H9 (cell line): ENCODE results near the gene FARS2. TPM values are rescaled to one million over a fixed set of nuclear protein-coding genes. Genes with fewer than 3 reads are reported as not detected.
A peak's percentile ranks its signal among the peaks of the same experiment; 100 is the strongest.

ENCODE experiments used
- DNase-seq: peaks from one replicate; pipeline ENCODE4 v3.0.0-alpha.2; 2017
- H2AFZ ChIP-seq: one replicate; pipeline ENCODE4 v1.6.1; 2013; ENCODE audit warnings: mild to moderate bottlenecking, low read length, control low read depth, moderate library complexity
- H2AK5ac ChIP-seq: 2 replicates; pipeline ENCODE4 v1.6.1; 2013; ENCODE audit warnings: low read length, control low read depth, mixed read lengths; ENCODE audit not compliant: insufficient read length
- H2BK120ac ChIP-seq: one replicate; pipeline ENCODE4 v1.6.1; 2013; ENCODE audit warnings: low read depth, mild to moderate bottlenecking, low read length, control low read depth, inconsistent platforms; ENCODE audit not compliant: poor library complexity, severe bottlenecking
- H2BK12ac ChIP-seq: 2 replicates; pipeline ENCODE4 v1.6.1; 2013; ENCODE audit warnings: low read length, control low read depth, mixed read lengths, low read depth; ENCODE audit not compliant: insufficient read length
- H2BK15ac ChIP-seq: 2 replicates; pipeline ENCODE4 v1.6.1; 2013; ENCODE audit warnings: low read depth, low read length, control low read depth
- H2BK20ac ChIP-seq: one replicate; pipeline ENCODE4 v1.6.1; 2013; ENCODE audit warnings: low read depth, mild to moderate bottlenecking, low read length, control low read depth, inconsistent platforms; ENCODE audit not compliant: poor library complexity, severe bottlenecking
- H2BK5ac ChIP-seq: 2 replicates; pipeline ENCODE4 v1.6.1; 2013; ENCODE audit warnings: low read length, control low read depth, mixed read lengths; ENCODE audit not compliant: insufficient read length
- H3K14ac ChIP-seq: 2 replicates; pipeline ENCODE4 v1.6.1; 2013; ENCODE audit warnings: low read length, control low read depth; ENCODE audit not compliant: insufficient read depth
- H3K18ac ChIP-seq: 2 replicates; pipeline ENCODE4 v1.6.1; 2013; ENCODE audit warnings: low read depth, mild to moderate bottlenecking, mixed read lengths, low read length, control low read depth; ENCODE audit not compliant: insufficient read length
- H3K23ac ChIP-seq: 2 replicates; pipeline ENCODE4 v1.6.1; 2013; ENCODE audit warnings: low read length, control low read depth, mixed read lengths, low read depth; ENCODE audit not compliant: insufficient read length
- H3K23me2 ChIP-seq: 2 replicates; pipeline ENCODE4 v1.6.1; 2013; ENCODE audit warnings: low read depth, mild to moderate bottlenecking, mixed read lengths, low read length, control low read depth; ENCODE audit not compliant: insufficient read length, poor library complexity, severe bottlenecking
- H3K27ac ChIP-seq: 2 replicates; pipeline ENCODE4 v1.5.1; 2013; ENCODE audit warnings: low read length, control low read depth, mixed read lengths, low read depth; ENCODE audit not compliant: insufficient read length
- H3K27me3 ChIP-seq: 2 replicates; pipeline ENCODE4 v1.6.1; 2013; ENCODE audit warnings: low read length, control low read depth, inconsistent platforms; ENCODE audit not compliant: insufficient read depth
- H3K4ac ChIP-seq: 2 replicates; pipeline ENCODE4 v1.6.1; 2013; ENCODE audit warnings: low read depth, mild to moderate bottlenecking, control low read depth, inconsistent platforms, low read length, moderate library complexity
- H3K4me1 ChIP-seq: 2 replicates; pipeline ENCODE4 v1.6.1; 2013; ENCODE audit warnings: low read length, control low read depth, inconsistent platforms; ENCODE audit not compliant: insufficient read depth
- H3K4me2 ChIP-seq: 2 replicates; pipeline ENCODE4 v1.6.1; 2013; ENCODE audit warnings: low read length, control low read depth, mixed read lengths; ENCODE audit not compliant: insufficient read length, insufficient read depth
- H3K56ac ChIP-seq: 2 replicates; pipeline ENCODE4 v1.6.1; 2013; ENCODE audit warnings: low read depth, mild to moderate bottlenecking, mixed read lengths, low read length, control low read depth; ENCODE audit not compliant: insufficient read length
- H3K79me1 ChIP-seq: 2 replicates; pipeline ENCODE4 v1.6.1; 2013; ENCODE audit warnings: low read depth, mild to moderate bottlenecking, moderate library complexity, low read length, control low read depth, inconsistent platforms; ENCODE audit not compliant: insufficient read depth, poor library complexity, severe bottlenecking
- H3K79me2 ChIP-seq: 2 replicates; pipeline ENCODE4 v1.6.1; 2013; ENCODE audit warnings: low read length, control low read depth, inconsistent platforms; ENCODE audit not compliant: insufficient read depth
- H3K9ac ChIP-seq: 2 replicates; pipeline ENCODE4 v1.6.1; 2013; ENCODE audit warnings: low read length, control low read depth, mixed read lengths; ENCODE audit not compliant: insufficient read length; ENCODE audit errors: extremely low read depth
- H3K9me3 ChIP-seq: one replicate; pipeline ENCODE4 v1.6.1; 2013; ENCODE audit warnings: low read depth, low read length, inconsistent platforms; ENCODE audit not compliant: control insufficient read depth
- H3T11ph ChIP-seq: one replicate; pipeline ENCODE4 v1.6.1; 2013; ENCODE audit warnings: mild to moderate bottlenecking, low read length, control low read depth, inconsistent platforms
- H4K20me1 ChIP-seq: one replicate; pipeline ENCODE4 v1.6.1; 2013; ENCODE audit not compliant: control insufficient read depth, insufficient read length, insufficient read depth
- H4K5ac ChIP-seq: 2 replicates; pipeline ENCODE4 v1.6.1; 2013; ENCODE audit warnings: low read depth, mild to moderate bottlenecking, mixed read lengths, low read length, control low read depth; ENCODE audit not compliant: insufficient read length
- H4K8ac ChIP-seq: replicated peaks from 2 replicates; pipeline ENCODE4 v1.6.1; 2013; ENCODE audit warnings: low read length, control low read depth, mixed read lengths, low read depth; ENCODE audit not compliant: insufficient read length
- H4K91ac ChIP-seq: 2 replicates; pipeline ENCODE4 v1.6.1; 2013; ENCODE audit warnings: low read depth, mild to moderate bottlenecking, moderate library complexity, mixed read lengths, low read length, control low read depth; ENCODE audit not compliant: insufficient read length
- H3K27ac Mint-ChIP-seq, 3 experiments: 2 replicates in 2 of 3; 3 replicates in 1 of 3; pipeline ENCODE4 v1.8.0; 2020 to 2021; ENCODE audit warnings: mixed read lengths in 3 of 3, mild to moderate bottlenecking in 1 of 3, moderate library complexity in 1 of 3
- H3K27me3 Mint-ChIP-seq: 2 replicates; pipeline ENCODE4 v1.8.0; 2021; ENCODE audit warnings: low read depth, mild to moderate bottlenecking, moderate library complexity, mixed read lengths
- H3K36me3 Mint-ChIP-seq, 3 experiments: 2 replicates in 2 of 3; 3 replicates in 1 of 3; pipeline ENCODE4 v1.8.0; 2020 to 2021; ENCODE audit warnings: low read depth in 3 of 3, mixed read lengths in 3 of 3; ENCODE audit not compliant: insufficient read depth in 1 of 3
- H3K4me1 Mint-ChIP-seq, 2 experiments: 2 replicates each; pipeline ENCODE4 v1.8.0; 2020; ENCODE audit warnings: mixed read lengths in 2 of 2
- H3K4me3 Mint-ChIP-seq, 2 experiments: 2 replicates in 1 of 2; 3 replicates in 1 of 2; pipeline ENCODE4 v1.8.0; 2020 to 2021; ENCODE audit warnings: mild to moderate bottlenecking in 2 of 2, mixed read lengths in 2 of 2, moderate library complexity in 1 of 2
- H3K9me3 Mint-ChIP-seq, 2 experiments: 2 replicates in 1 of 2; 3 replicates in 1 of 2; pipeline ENCODE4 v1.8.0; 2020; ENCODE audit warnings: mild to moderate bottlenecking in 2 of 2, mixed read lengths in 2 of 2, moderate library complexity in 1 of 2
- CTCF ChIP-seq: fragments of 200-600 bp; sonication (generic); conservative IDR thresholded peaks from 3 replicates; pipeline ENCODE4 v1.8.0; 2021; ENCODE audit warnings: antibody characterized with exemption, mild to moderate bottlenecking
- WGBS: extraction: QIAGEN DNeasy Blood & Tissue Kit; methylation state at CpG from one replicate; pipeline ENCODE4 v1.1.7; 2013; ENCODE audit warnings: missing lambda C conversion rate, low lambda C conversion rate, mixed read lengths; ENCODE audit not compliant: insufficient read length; ENCODE audit errors: extremely low coverage; 5-methylcytosine and 5-hydroxymethylcytosine counted together
- total RNA-seq: library from RNA; stranded (reverse); gene quantifications from 2 replicates; pipeline ENCODE4 v1.2.1, GENCODE V29; 2021

Gene FARS2
- total RNA-seq, 1 experiment from 2014 or later: 8.5 TPM

GRCh38 chr6:5712349-5713215 lies 451.3 kb downstream of the FARS2 start:
- Mint-ChIP-seq H3K4me1 (peaks cover 32 to 36% of the 10 kb centered on the region in 2 experiments), H3K27ac (no peak overlapping the region; a peak in 1 of 7 replicates), H3K4me3 (peak overlapping the region in 1 of 2 experiments; percentile 50; a peak in 3 of 5 replicates), H3K27me3 (peaks cover 5% of the 10 kb centered on the region; the same call in 1 of the 2 replicates), H3K9me3 (peaks cover 13 to 16% of the 10 kb centered on the region in 2 experiments), H3K36me3 (peaks cover 11 to 18% (median 13%) of the 10 kb centered on the region in 3 experiments)
- no peaks in the 10 kb centered on the region for H4K20me1 ChIP-seq
- H3K23ac ChIP-seq: no peak overlapping the region
- no peaks in the 10 kb centered on the region for H3K23me2 ChIP-seq
- H3K9ac ChIP-seq: no peak overlapping the region
- no peak overlapping the region for H3T11ph ChIP-seq
- no peak overlapping the region for H4K91ac ChIP-seq
- H3K27ac ChIP-seq: no peak overlapping the region
- H3K27me3 ChIP-seq: no peaks in the 10 kb centered on the region
- H3K18ac ChIP-seq: no peak overlapping the region
- no peak overlapping the region for H2BK20ac ChIP-seq
- no CpG with 5 or more reads among the region's 10 CpGs for WGBS
- H2BK120ac ChIP-seq: no peak overlapping the region
- peak overlapping the region; percentile 4; the same call in 1 of the 2 replicates for H3K14ac ChIP-seq
- H4K8ac ChIP-seq: no peak overlapping the region
- no peak for TF ChIP-seq CTCF
- H3K9me3 ChIP-seq: no peaks in the 10 kb centered on the region
- no peak overlapping the region for H2AK5ac ChIP-seq
- H3K4me2 ChIP-seq: no peak overlapping the region
- H3K56ac ChIP-seq: no peak overlapping the region
- DNase-seq: no peak
- no peak overlapping the region for H2BK5ac ChIP-seq
- H2AFZ ChIP-seq: no peak overlapping the region
- H3K79me1 ChIP-seq: no peaks in the 10 kb centered on the region
- no peak overlapping the region for H2BK12ac ChIP-seq
- peaks cover 7% of the 10 kb centered on the region; the same call in 1 of the 2 replicates for H3K4me1 ChIP-seq
- H4K5ac ChIP-seq: no peak overlapping the region
- no peak overlapping the region for H2BK15ac ChIP-seq
- H3K4ac ChIP-seq: no peak overlapping the region
- H3K79me2 ChIP-seq: no peaks in the 10 kb centered on the region
